ENCODE measurements around the gene CAMTA1. TPM values are rescaled to one million over a fixed set of nuclear protein-coding genes. Genes with fewer than 3 reads are reported as not detected.

CAMTA1 gene
- total and polyA plus RNA-seq, 12 donors, result 123 to 265 (median 142) TPM

DNA sequence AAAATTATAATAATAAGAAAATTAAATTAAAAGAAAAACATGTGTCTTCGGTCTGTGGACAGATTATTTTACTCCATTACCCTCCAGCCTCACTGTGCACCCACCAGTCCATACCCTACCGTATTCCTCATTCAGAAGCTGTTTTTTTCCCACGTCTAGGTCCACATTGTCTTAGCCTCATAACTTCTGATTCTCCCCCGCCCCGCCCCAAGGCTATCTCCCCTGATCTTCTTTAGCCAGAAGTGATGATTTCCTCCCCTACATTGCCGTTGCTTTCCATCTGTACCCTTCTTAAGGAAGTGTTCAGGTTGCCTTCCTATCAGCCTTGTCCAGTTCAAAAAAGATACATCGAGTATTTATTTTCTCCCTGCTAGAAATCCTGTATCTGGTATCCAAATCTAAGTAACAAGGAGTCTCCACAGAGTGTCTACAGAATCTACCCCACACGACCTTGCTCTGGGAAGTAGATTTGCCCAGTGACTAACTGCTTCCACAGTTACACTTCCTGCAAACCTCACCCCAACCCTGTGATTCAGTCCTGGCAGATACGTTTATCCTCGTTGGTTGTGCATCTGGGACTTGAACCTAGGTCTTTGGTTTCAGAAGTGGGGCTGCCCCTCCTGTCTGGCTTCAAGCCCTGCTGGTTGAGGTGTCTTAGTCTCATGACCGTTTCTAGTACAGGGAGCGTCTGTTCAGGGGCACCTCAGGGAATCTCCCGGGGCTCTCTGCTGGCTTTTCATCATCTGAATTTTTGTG lies 470.2 kb downstream of the CAMTA1 start:
- H3K36me3 ChIP-seq, result no peaks in the 10 kb centered on the region

GRCh38 chr1:7256526-7256925 lies 471.3 kb downstream of the CAMTA1 start:
- Histone ChIP-seq H3K9me3 (no peaks in the 10 kb centered on the region), H3K4me3 (no peak overlapping the region), H3K36me3 (no peaks in the 10 kb centered on the region), H3K27me3 (peaks cover 0 to 6% (median 0%) of the 10 kb centered on the region in 7 donors), H3K4me1 (no peaks in the 10 kb centered on the region), H3K27ac (no peak overlapping the region)
- WGBS, 2 donors, result 88 to 90% methylated on average over 7 of the region's 7 CpGs
- no peak for TF ChIP-seq CTCF (IDR thresholded peaks at IDR 0.05)
- DNase-seq (no peak), ATAC-seq (no peak)
- intact Hi-C loops (cut with DNase I), result no loop called here

More for the DNA sequence above, 470.2 kb downstream of the CAMTA1 start:
- TF ChIP-seq CTCF (IDR thresholded peaks at IDR 0.05), result no peak
- Histone ChIP-seq H3K4me1 (no peaks in the 10 kb centered on the region), H3K27me3 (no peaks in the 10 kb centered on the region), H3K4me3 (no peak overlapping the region), H3K27ac (no peak overlapping the region), H3K9me3 (no peaks in the 10 kb centered on the region)
- 68 to 74% methylated on average over 13 of the region's 13 CpGs for WGBS, 2 donors
- intact Hi-C loops (cut with DNase I), result no loop called here
- ATAC-seq, result no peak
- DNase-seq, result no peak

DNA sequence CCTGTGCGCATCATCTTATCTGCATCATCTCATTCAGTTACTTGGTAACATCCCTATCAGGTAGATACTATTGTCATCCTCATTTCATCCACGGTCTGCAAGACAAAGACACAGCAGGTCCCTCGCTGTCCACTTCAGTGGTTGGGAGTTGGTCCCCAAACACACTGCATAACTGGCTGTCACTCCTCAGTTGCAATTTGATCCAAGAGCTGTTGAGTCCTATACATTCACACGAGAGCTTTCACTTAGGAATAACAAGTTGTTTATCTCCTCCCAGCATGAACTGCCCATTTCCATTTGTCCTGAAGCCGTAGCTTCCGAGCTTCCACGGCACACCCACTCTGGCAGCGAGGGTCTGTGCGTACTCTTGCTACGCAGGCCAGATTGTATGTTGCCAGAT lies 472.0 kb downstream of the CAMTA1 start:
- Histone ChIP-seq H3K36me3 (no peaks in the 10 kb centered on the region), H3K9me3 (no peaks in the 10 kb centered on the region), H3K27me3 (peaks cover 0 to 6% (median 0%) of the 10 kb centered on the region in 7 donors), H3K4me1 (no peaks in the 10 kb centered on the region), H3K4me3 (no peak overlapping the region), H3K27ac (no peak overlapping the region)
- DNase-seq (no peak), ATAC-seq (no peak)
- intact Hi-C loops (cut with DNase I), result no loop called here
- TF ChIP-seq CTCF (IDR thresholded peaks at IDR 0.05), result no peak
- 73 to 77% methylated on average over 10 of the region's 10 CpGs for WGBS, 2 donors

DNA sequence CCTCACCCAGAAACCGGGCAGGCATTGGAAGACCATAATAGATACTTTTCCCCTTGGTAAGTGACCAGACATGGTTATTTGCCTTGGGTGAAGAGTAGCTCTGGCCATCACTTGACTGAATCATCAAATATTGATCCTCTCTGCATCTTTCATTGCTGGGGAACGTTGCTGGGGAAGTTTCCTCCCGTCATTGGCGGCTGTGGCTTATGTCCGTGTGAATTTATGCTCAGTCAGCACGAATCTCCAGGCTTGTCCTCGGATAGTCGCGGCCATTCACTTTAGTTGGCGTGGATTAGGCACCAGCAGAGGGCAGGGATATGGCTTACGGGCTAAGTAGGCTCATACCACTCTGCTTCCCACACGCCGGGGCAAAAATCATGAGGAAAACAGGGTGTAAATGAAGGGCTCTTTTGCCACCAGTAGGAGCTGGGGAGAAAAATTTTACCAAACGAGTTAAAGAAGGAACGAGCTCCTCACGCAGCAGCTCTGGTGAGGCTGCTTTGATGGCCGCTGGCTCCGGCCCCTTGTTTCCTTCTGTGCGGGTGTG lies 473.4 kb downstream of the CAMTA1 start:
- H3K4me3 ChIP-seq, result no peak overlapping the region
- ATAC-seq (no peak), DNase-seq (no peak)
- intact Hi-C loops (cut with DNase I), result no loop called here
- H3K27me3 ChIP-seq, result peaks cover 0 to 7% (median 0%) of the 10 kb centered on the region in 7 donors
- H3K9me3 ChIP-seq, result no peaks in the 10 kb centered on the region
- no peak overlapping the region for H3K27ac ChIP-seq
- no peaks in the 10 kb centered on the region for H3K4me1 ChIP-seq
- 88 to 90% methylated on average over 19 of the region's 19 CpGs for WGBS, 2 donors
- TF ChIP-seq CTCF (IDR thresholded peaks at IDR 0.05), result no peak
- no peaks in the 10 kb centered on the region for H3K36me3 ChIP-seq
